AG20443 (cell line): ENCODE measurements around the gene CACNG1.

Source experiments
- DNase-seq: peaks from one replicate; pipeline ENCODE4 v3.0.0; 2012; ENCODE audit warnings: low spot score, mixed read lengths

The CACNG1 gene

GRCh38 chr17:67051837-67052236, 7.5 kb downstream of the CACNG1 start:
- no peak for DNase-seq

GRCh38 chr17:67052720-67053437, 8.5 kb downstream of the CACNG1 start:
- DNase-seq = no peak

- DNase-seq = no peak
Observed at GRCh38 chr17:67053438-67054000, 9.2 kb downstream of the CACNG1 start.

GRCh38 chr17:67054011-67054591, 9.7 kb downstream of the CACNG1 start:
- DNase-seq = no peak

- DNase-seq = no peak
Observed at GRCh38 chr17:67054608-67055007, 10.3 kb downstream of the CACNG1 start.

- no peak for DNase-seq
Observed at GRCh38 chr17:67055041-67055443, 10.7 kb downstream of the CACNG1 start.

GRCh38 chr17:67055811-67056745, 11.7 kb downstream of the CACNG1 start:
- DNase-seq = no peak

- DNase-seq = no peak
Observed at GRCh38 chr17:67056746-67057490, 12.6 kb downstream of the CACNG1 start.

GRCh38 chr17:67058036-67058435, 13.7 kb downstream of the CACNG1 start:
- DNase-seq = no peak

GRCh38 chr17:67059372-67059771, 15.0 kb downstream of the CACNG1 start:
- no peak for DNase-seq

GRCh38 chr17:67063141-67063540, 18.8 kb downstream of the CACNG1 start:
- DNase-seq = no peak

GRCh38 chr17:67066717-67067116, 22.4 kb downstream of the CACNG1 start:
- no peak for DNase-seq

- no peak for DNase-seq
Observed at GRCh38 chr17:67067571-67068482, 23.5 kb downstream of the CACNG1 start.

- no peak for DNase-seq
Observed at GRCh38 chr17:67068999-67069398, 24.6 kb downstream of the CACNG1 start.

- no peak for DNase-seq
Observed at GRCh38 chr17:67069603-67070136, 25.3 kb downstream of the CACNG1 start.

GRCh38 chr17:67071595-67071994, 27.2 kb downstream of the CACNG1 start:
- DNase-seq = no peak

GRCh38 chr17:67072885-67073284, 28.5 kb downstream of the CACNG1 start:
- no peak for DNase-seq

- no peak for DNase-seq
Observed at GRCh38 chr17:67074781-67075180, 30.4 kb downstream of the CACNG1 start.

GRCh38 chr17:67076290-67076689, 31.9 kb downstream of the CACNG1 start:
- no peak for DNase-seq

GRCh38 chr17:67078292-67078691, 33.9 kb downstream of the CACNG1 start:
- no peak for DNase-seq
